GM23338 (cell line): ENCODE data around the gene GRAMD1C. TPM values are rescaled to one million over a fixed set of nuclear protein-coding genes. Genes with fewer than 3 reads are reported as not detected.

ENCODE experiments used
- ATAC-seq: fragments of 200-7000 bp; cut with Tn5 transposase; 3 replicates; pipeline ENCODE4 v1.9.1; 2020
- DNase-seq: peaks from one replicate; pipeline ENCODE4 v3.0.0-alpha.2; 2015; ENCODE audit warnings: low spot score
- H2AFZ ChIP-seq: fragments of 200-600 bp; sonication (generic); 2 replicates; pipeline ENCODE4 v1.8.0; 2016; ENCODE audit warnings: antibody characterized with exemption, mild to moderate bottlenecking, moderate library complexity
- H3F3A ChIP-seq: fragments of 200-600 bp; sonication (generic); replicated peaks from 2 replicates; pipeline ENCODE4 v1.8.0; 2017; ENCODE audit warnings: antibody characterized with exemption, mixed run types, low read depth
- H3K27ac ChIP-seq: fragments of 200-600 bp; sonication (generic); 2 replicates; pipeline ENCODE4 v1.6.1; 2016; ENCODE audit warnings: low read depth
- H3K27me3 ChIP-seq: fragments of 200-600 bp; sonication (generic); 2 replicates; pipeline ENCODE4 v1.8.0; 2016; ENCODE audit warnings: mild to moderate bottlenecking, mixed run types, moderate library complexity; ENCODE audit not compliant: insufficient read depth
- H3K36me3 ChIP-seq: fragments of 200-600 bp; sonication (generic); 2 replicates; pipeline ENCODE4 v1.8.0; 2016; ENCODE audit warnings: mild to moderate bottlenecking; ENCODE audit not compliant: insufficient read depth
- H3K4me1 ChIP-seq: fragments of 200-600 bp; sonication (generic); 2 replicates; pipeline ENCODE4 v1.8.0; 2016; ENCODE audit warnings: mild to moderate bottlenecking, moderate library complexity; ENCODE audit not compliant: insufficient read depth
- H3K4me2 ChIP-seq: fragments of 200-600 bp; sonication (generic); 2 replicates; pipeline ENCODE4 v1.7.1; 2017; ENCODE audit warnings: mixed run types
- H3K4me3 ChIP-seq: fragments of 200-600 bp; sonication (generic); 2 replicates; pipeline ENCODE4 v1.6.1; 2016; ENCODE audit warnings: mixed run types
- H3K79me2 ChIP-seq: fragments of 200-600 bp; sonication (generic); replicated peaks from 2 replicates; pipeline ENCODE4 v1.8.0; 2017; ENCODE audit warnings: mild to moderate bottlenecking; ENCODE audit not compliant: insufficient read depth
- H3K9me2 ChIP-seq: fragments of 200-600 bp; sonication (generic); 2 replicates; pipeline ENCODE4 v1.8.0; 2017; ENCODE audit not compliant: insufficient read depth
- H4K20me1 ChIP-seq: fragments of 200-600 bp; sonication (generic); replicated peaks from 2 replicates; pipeline ENCODE4 v1.8.0; 2017; ENCODE audit warnings: mild to moderate bottlenecking; ENCODE audit not compliant: insufficient read depth
- H3K27ac Mint-ChIP-seq: 2 replicates; pipeline ENCODE4 v1.8.0; 2020; ENCODE audit warnings: inconsistent platforms, mild to moderate bottlenecking, moderate library complexity, mixed read lengths
- H3K27me3 Mint-ChIP-seq: 3 replicates; pipeline ENCODE4 v1.8.0; 2022; ENCODE audit warnings: low read depth, mild to moderate bottlenecking, moderate library complexity, mixed read lengths, inconsistent platforms; ENCODE audit not compliant: insufficient read depth, poor library complexity
- H3K36me3 Mint-ChIP-seq: 3 replicates; pipeline ENCODE4 v1.8.0; 2021; ENCODE audit warnings: low read depth, mild to moderate bottlenecking, inconsistent platforms, moderate library complexity, mixed read lengths
- H3K4me1 Mint-ChIP-seq: 3 replicates; pipeline ENCODE4 v1.8.0; 2020; ENCODE audit warnings: mild to moderate bottlenecking, inconsistent platforms, mixed read lengths
- H3K4me3 Mint-ChIP-seq: 3 replicates; pipeline ENCODE4 v1.8.0; 2021; ENCODE audit warnings: moderate library complexity, mild to moderate bottlenecking, inconsistent platforms, mixed read lengths
- H3K9me3 Mint-ChIP-seq: 3 replicates; pipeline ENCODE4 v1.8.0; 2020; ENCODE audit warnings: moderate library complexity, mild to moderate bottlenecking, inconsistent platforms, mixed read lengths
- CREB1 ChIP-seq: fragments of 250-450 bp; sonication (Bioruptor Pico); IDR thresholded peaks from 2 replicates; pipeline ENCODE4 v1.5.0; 2020; ENCODE audit warnings: low read depth, mild to moderate bottlenecking, moderate library complexity
- EZH2 ChIP-seq: fragments of 200-600 bp; sonication (generic); IDR thresholded peaks from one replicate; pipeline ENCODE4 v1.8.0; 2017; ENCODE audit warnings: antibody characterized with exemption, mild to moderate bottlenecking, low read depth; ENCODE audit not compliant: unreplicated experiment
- EZH2phosphoT487 ChIP-seq: fragments of 200-600 bp; sonication (generic); IDR thresholded peaks from one replicate; pipeline ENCODE4 v1.8.1; 2018; ENCODE audit warnings: antibody characterized with exemption; ENCODE audit not compliant: unreplicated experiment
- JUNB ChIP-seq: IDR thresholded peaks from one replicate; pipeline ENCODE4 v1.6.1; 2016; ENCODE audit warnings: antibody characterized with exemption; ENCODE audit not compliant: unreplicated experiment
- NANOG ChIP-seq: IDR thresholded peaks from 2 replicates; pipeline ENCODE4 v1.6.1; 2016; ENCODE audit warnings: antibody characterized with exemption, borderline replicate concordance
- POLR2AphosphoS5 ChIP-seq: IDR thresholded peaks from 2 replicates; pipeline ENCODE4 v1.6.1; 2016; ENCODE audit warnings: antibody characterized with exemption, low read depth
- STAT1 ChIP-seq: IDR thresholded peaks from one replicate; pipeline ENCODE4 v1.6.1; 2016; ENCODE audit warnings: antibody characterized with exemption; ENCODE audit not compliant: unreplicated experiment
- ZNF114 ChIP-seq: fragments of 250-450 bp; sonication (Bioruptor Pico); IDR thresholded peaks from 2 replicates; pipeline ENCODE4 v1.5.0; 2020; ENCODE audit warnings: mild to moderate bottlenecking, moderate library complexity
- ZNF331 ChIP-seq: fragments of 250-450 bp; sonication (Bioruptor Pico); IDR thresholded peaks from 2 replicates; pipeline ENCODE4 v1.5.0; 2020; ENCODE audit warnings: low read depth, mild to moderate bottlenecking, moderate library complexity
- polyA plus RNA-seq: library from polyadenylated mRNA; unstranded; fragments of >200 nt; fragmentation: Nextera tagmentation; extraction: Ambion mirVana; gene quantifications from 2 replicates; pipeline ENCODE4 v1.2.1, GENCODE V29; 2016
- total RNA-seq: library from RNA; depleted of rRNA; stranded (reverse); fragments of >200 nt; shearing (Covaris generic); gene quantifications from 2 replicates; pipeline ENCODE4 v1.2.3, GENCODE V29; 2014
- TF ChIP-seq, protein P1 (sequence below), 2 experiments: fragments of 200-600 bp in 1 of 2; sonication (generic) in 1 of 2; conservative IDR thresholded peaks; 2 replicates each; pipeline versions ENCODE4 v1.5.1 to v1.6.1; 2016 to 2017; ENCODE audit warnings: antibody characterized with exemption in 2 of 2, low read depth in 2 of 2, mild to moderate bottlenecking in 2 of 2, moderate library complexity in 1 of 2
- TF ChIP-seq, protein P2 (sequence below): IDR thresholded peaks from 2 replicates; pipeline ENCODE4 v1.6.1; 2016; ENCODE audit warnings: antibody characterized with exemption
- TF ChIP-seq, protein P3 (sequence below): IDR thresholded peaks from one replicate; pipeline ENCODE4 v1.6.1; 2018; ENCODE audit warnings: antibody characterized with exemption; ENCODE audit not compliant: unreplicated experiment

GRAMD1C gene
- total and polyA plus RNA-seq, 2 experiments from 2014 or later, result 3.3 to 3.6 TPM

DNA sequence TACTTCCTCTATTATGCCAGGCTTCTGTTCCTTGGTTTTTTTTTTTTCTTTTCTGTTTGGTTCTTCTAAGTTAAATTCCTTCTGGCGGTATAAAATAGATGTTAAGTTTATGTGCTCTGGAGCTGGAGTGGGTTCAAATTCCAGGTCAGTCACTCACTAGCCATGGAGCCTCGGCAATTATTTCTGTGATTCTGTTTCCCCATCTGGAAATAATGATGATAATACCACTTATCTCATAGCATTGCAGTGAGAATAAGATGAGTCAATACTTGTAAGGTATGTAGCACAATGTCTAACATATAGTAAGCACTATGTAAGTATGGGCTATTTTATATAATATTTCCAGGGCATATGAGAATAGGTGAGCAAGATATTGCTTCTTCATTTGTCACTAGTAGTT lies 76.1 kb downstream of the GRAMD1C start:
- ATAC-seq, result no peak
- Mint-ChIP-seq H3K4me1 (peaks cover 4% of the 10 kb centered on the region; the same call in 1 of the 3 replicates), H3K9me3 (no peaks in the 10 kb centered on the region), H3K36me3 (no peaks in the 10 kb centered on the region), H3K27ac (no peak overlapping the region), H3K4me3 (no peak overlapping the region), H3K27me3 (peaks cover 2% of the 10 kb centered on the region)
- no peaks in the 10 kb centered on the region for H4K20me1 ChIP-seq
- H3K4me3 ChIP-seq, result no peak overlapping the region
- no peak overlapping the region for H2AFZ ChIP-seq
- no peaks in the 10 kb centered on the region for H3K79me2 ChIP-seq
- H3K27ac ChIP-seq, result no peak overlapping the region
- H3K9me2 ChIP-seq, result no peaks in the 10 kb centered on the region
- H3K4me2 ChIP-seq, result no peak overlapping the region
- no peaks in the 10 kb centered on the region for H3F3A ChIP-seq
- TF ChIP-seq EZH2phosphoT487 (no peak), CREB1 (CRISPR knock-in tag) (no peak), JUNB (no peak), POLR2AphosphoS5 (no peak)
- TF ChIP-seq, protein P1, sequence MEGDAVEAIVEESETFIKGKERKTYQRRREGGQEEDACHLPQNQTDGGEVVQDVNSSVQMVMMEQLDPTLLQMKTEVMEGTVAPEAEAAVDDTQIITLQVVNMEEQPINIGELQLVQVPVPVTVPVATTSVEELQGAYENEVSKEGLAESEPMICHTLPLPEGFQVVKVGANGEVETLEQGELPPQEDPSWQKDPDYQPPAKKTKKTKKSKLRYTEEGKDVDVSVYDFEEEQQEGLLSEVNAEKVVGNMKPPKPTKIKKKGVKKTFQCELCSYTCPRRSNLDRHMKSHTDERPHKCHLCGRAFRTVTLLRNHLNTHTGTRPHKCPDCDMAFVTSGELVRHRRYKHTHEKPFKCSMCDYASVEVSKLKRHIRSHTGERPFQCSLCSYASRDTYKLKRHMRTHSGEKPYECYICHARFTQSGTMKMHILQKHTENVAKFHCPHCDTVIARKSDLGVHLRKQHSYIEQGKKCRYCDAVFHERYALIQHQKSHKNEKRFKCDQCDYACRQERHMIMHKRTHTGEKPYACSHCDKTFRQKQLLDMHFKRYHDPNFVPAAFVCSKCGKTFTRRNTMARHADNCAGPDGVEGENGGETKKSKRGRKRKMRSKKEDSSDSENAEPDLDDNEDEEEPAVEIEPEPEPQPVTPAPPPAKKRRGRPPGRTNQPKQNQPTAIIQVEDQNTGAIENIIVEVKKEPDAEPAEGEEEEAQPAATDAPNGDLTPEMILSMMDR (conservative IDR thresholded peaks at IDR 0.05; ENCODE audit: low read depth in 2 of 2), result no peak
- TF ChIP-seq, protein P2, sequence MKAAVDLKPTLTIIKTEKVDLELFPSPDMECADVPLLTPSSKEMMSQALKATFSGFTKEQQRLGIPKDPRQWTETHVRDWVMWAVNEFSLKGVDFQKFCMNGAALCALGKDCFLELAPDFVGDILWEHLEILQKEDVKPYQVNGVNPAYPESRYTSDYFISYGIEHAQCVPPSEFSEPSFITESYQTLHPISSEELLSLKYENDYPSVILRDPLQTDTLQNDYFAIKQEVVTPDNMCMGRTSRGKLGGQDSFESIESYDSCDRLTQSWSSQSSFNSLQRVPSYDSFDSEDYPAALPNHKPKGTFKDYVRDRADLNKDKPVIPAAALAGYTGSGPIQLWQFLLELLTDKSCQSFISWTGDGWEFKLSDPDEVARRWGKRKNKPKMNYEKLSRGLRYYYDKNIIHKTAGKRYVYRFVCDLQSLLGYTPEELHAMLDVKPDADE, result no peak
- TF ChIP-seq, protein P3, sequence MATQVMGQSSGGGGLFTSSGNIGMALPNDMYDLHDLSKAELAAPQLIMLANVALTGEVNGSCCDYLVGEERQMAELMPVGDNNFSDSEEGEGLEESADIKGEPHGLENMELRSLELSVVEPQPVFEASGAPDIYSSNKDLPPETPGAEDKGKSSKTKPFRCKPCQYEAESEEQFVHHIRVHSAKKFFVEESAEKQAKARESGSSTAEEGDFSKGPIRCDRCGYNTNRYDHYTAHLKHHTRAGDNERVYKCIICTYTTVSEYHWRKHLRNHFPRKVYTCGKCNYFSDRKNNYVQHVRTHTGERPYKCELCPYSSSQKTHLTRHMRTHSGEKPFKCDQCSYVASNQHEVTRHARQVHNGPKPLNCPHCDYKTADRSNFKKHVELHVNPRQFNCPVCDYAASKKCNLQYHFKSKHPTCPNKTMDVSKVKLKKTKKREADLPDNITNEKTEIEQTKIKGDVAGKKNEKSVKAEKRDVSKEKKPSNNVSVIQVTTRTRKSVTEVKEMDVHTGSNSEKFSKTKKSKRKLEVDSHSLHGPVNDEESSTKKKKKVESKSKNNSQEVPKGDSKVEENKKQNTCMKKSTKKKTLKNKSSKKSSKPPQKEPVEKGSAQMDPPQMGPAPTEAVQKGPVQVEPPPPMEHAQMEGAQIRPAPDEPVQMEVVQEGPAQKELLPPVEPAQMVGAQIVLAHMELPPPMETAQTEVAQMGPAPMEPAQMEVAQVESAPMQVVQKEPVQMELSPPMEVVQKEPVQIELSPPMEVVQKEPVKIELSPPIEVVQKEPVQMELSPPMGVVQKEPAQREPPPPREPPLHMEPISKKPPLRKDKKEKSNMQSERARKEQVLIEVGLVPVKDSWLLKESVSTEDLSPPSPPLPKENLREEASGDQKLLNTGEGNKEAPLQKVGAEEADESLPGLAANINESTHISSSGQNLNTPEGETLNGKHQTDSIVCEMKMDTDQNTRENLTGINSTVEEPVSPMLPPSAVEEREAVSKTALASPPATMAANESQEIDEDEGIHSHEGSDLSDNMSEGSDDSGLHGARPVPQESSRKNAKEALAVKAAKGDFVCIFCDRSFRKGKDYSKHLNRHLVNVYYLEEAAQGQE, result no peak
- no peaks in the 10 kb centered on the region for H3K4me1 ChIP-seq
- no peaks in the 10 kb centered on the region for H3K27me3 ChIP-seq
- no peaks in the 10 kb centered on the region for H3K36me3 ChIP-seq
- no peak for DNase-seq

DNA sequence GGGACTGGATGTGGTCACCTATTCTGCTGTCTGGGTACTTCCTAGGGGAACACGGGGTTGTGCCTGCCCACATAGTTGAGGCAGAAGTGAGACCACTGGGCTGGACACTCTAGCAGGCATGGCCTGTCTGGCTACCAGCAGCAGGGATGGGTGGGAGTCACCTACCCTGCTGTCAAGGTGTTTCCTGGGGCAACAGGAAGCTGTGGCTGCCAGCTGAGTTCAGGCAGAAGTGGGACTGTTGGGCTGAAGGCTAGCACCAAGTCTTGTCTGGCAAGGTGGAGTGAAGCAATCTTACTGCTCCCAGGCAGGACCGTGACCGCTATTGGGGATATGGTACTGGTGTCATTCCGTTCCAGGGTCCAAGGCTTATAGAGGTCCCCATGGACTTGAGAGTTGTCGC lies 89.0 kb downstream of the GRAMD1C start:
- no peak overlapping the region for H3K4me3 Mint-ChIP-seq
- Histone ChIP-seq H3K4me2 (no peak overlapping the region), H3K9me2 (no peaks in the 10 kb centered on the region; the same call in 1 of the 2 replicates), H3K36me3 (no peaks in the 10 kb centered on the region), H4K20me1 (no peaks in the 10 kb centered on the region), H3K4me3 (no peak overlapping the region), H3K27me3 (peaks cover 16% of the 10 kb centered on the region; the same call in 1 of the 2 replicates), H3K4me1 (peaks cover 9% of the 10 kb centered on the region; the same call in 1 of the 2 replicates), H2AFZ (no peak overlapping the region), H3K27ac (no peak overlapping the region), H3F3A (no peaks in the 10 kb centered on the region), H3K79me2 (no peaks in the 10 kb centered on the region)
- DNase-seq, result no peak
- H3K27ac Mint-ChIP-seq, result no peak overlapping the region
- H3K9me3 Mint-ChIP-seq, result peaks cover 13% of the 10 kb centered on the region; the same call in 2 of the 3 replicates
- H3K4me1 Mint-ChIP-seq, result peaks cover 10% of the 10 kb centered on the region
- H3K27me3 Mint-ChIP-seq, result peaks cover 7% of the 10 kb centered on the region
- no peak for ATAC-seq
- H3K36me3 Mint-ChIP-seq, result peaks cover 4% of the 10 kb centered on the region; the same call in 1 of the 3 replicates
- no peak for TF ChIP-seq JUNB
- no peak for TF ChIP-seq STAT1
- TF ChIP-seq, protein P3, result no peak
- no peak for TF ChIP-seq NANOG
- no peak for TF ChIP-seq CREB1 (CRISPR knock-in tag)
- TF ChIP-seq ZNF114 (CRISPR knock-in tag), result no peak
- no peak for TF ChIP-seq POLR2AphosphoS5
- TF ChIP-seq ZNF331 (CRISPR knock-in tag), result no peak
- no peak for TF ChIP-seq EZH2
- TF ChIP-seq, protein P2, result no peak
- no peak for TF ChIP-seq EZH2phosphoT487
